NB4 (cell line): ENCODE data around the gene MACROD2.

Source experiments
- DNase-seq: peaks from one replicate; pipeline ENCODE4 v3.0.0; 2010; ENCODE audit warnings: low read depth
- H3K4me3 ChIP-seq: one replicate; pipeline ENCODE4 v1.5.1; 2011; ENCODE audit warnings: mild to moderate bottlenecking, low read depth, low read length, moderate library complexity
- CTCF ChIP-seq: IDR thresholded peaks from one replicate; pipeline ENCODE4 v1.5.1; 2012; ENCODE audit warnings: low read depth, low read length
- MAX ChIP-seq: IDR thresholded peaks from 2 replicates; pipeline ENCODE4 v1.6.1; 2011; ENCODE audit warnings: low read depth, low read length
- MYC ChIP-seq: IDR thresholded peaks from 2 replicates; pipeline ENCODE4 v1.6.1; 2011; ENCODE audit warnings: low read depth, low read length
- POLR2A ChIP-seq: IDR thresholded peaks from 2 replicates; pipeline ENCODE4 v1.6.1; 2011; ENCODE audit warnings: mild to moderate bottlenecking; ENCODE audit not compliant: insufficient read length; ENCODE audit errors: extremely low read depth

The MACROD2 gene

GRCh38 chr20:15036948-15037347, 1041.6 kb downstream of the MACROD2 start:
- TF ChIP-seq CTCF: no peak
- no peak overlapping the region for H3K4me3 ChIP-seq
- DNase-seq: no peak

- no peak for DNase-seq
- H3K4me3 ChIP-seq: no peak overlapping the region
- TF ChIP-seq CTCF (no peak), MYC (no peak), MAX (no peak), POLR2A (no peak)
Observed at GRCh38 chr20:15039088-15039752, 1043.9 kb downstream of the MACROD2 start.

GRCh38 chr20:15042723-15043122, 1047.4 kb downstream of the MACROD2 start:
- no peak overlapping the region for H3K4me3 ChIP-seq
- no peak for DNase-seq
- TF ChIP-seq MAX: no peak
- no peak for TF ChIP-seq MYC
- TF ChIP-seq CTCF: no peak
- TF ChIP-seq POLR2A: no peak

GRCh38 chr20:15045246-15045645, 1049.9 kb downstream of the MACROD2 start:
- no peak overlapping the region for H3K4me3 ChIP-seq
- no peak for DNase-seq
- TF ChIP-seq CTCF: no peak
- TF ChIP-seq MAX: no peak

GRCh38 chr20:15047042-15047441, 1051.7 kb downstream of the MACROD2 start:
- H3K4me3 ChIP-seq: no peak overlapping the region
- TF ChIP-seq MYC (no peak), MAX (no peak), POLR2A (no peak), CTCF (no peak)
- no peak for DNase-seq

GRCh38 chr20:15047601-15048000, 1052.3 kb downstream of the MACROD2 start:
- no peak for TF ChIP-seq MYC
- no peak overlapping the region for H3K4me3 ChIP-seq
- no peak for DNase-seq
